ENCODE measurements around the gene GPR84. TPM values are rescaled to one million over a fixed set of nuclear protein-coding genes. Genes with fewer than 3 reads are reported as not detected.

Gene GPR84
- total RNA-seq, 1 donor from 2014 or later = not detected

DNA sequence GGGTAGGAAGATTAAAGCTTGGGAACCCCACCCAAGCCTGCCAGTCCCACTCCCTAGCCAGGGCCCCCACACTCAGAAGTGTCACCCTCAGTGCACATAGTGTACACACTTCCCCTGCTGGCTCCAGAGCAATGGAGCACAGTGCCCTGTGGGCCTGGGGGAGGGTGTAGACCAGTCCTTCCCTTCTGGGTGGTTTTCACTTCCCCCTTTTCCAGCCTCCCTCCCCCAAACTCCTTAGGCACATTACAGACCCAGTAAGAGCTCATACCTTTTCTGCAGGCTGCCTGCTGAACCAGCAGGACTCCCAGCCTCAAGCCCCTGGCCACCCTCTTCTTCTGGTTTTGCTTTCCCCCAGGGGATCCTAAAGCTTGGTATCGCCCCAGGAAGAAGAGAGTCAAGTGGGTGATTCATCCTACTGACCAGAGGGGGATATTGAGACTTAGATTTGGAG, 20.3 kb upstream of the GPR84 start, which contains the start of gene ZNF385A:
ZNF385A (minus strand) TSS at position 143 of the 451 bp plus-strand sequence. CDS start 219 bp downstream, outside the sequence.
- Mint-ChIP-seq H3K4me3 (peak within 1 kb of the TSS; percentile 66), H3K36me3 (ENCODE audit: low read depth) (no peaks in the 10 kb centered on the region), H3K27me3 (no peaks in the 10 kb centered on the region), H3K9me3 (no peaks in the 10 kb centered on the region), H3K27ac (peak within 1 kb of the TSS; percentile 79), H3K4me1 (peaks cover 73% of the 10 kb centered on the region)
- DNase-seq (peak; percentile 40), ATAC-seq (ENCODE audit: low read depth) (peak; percentile 79)
- TF ChIP-seq, protein P1, sequence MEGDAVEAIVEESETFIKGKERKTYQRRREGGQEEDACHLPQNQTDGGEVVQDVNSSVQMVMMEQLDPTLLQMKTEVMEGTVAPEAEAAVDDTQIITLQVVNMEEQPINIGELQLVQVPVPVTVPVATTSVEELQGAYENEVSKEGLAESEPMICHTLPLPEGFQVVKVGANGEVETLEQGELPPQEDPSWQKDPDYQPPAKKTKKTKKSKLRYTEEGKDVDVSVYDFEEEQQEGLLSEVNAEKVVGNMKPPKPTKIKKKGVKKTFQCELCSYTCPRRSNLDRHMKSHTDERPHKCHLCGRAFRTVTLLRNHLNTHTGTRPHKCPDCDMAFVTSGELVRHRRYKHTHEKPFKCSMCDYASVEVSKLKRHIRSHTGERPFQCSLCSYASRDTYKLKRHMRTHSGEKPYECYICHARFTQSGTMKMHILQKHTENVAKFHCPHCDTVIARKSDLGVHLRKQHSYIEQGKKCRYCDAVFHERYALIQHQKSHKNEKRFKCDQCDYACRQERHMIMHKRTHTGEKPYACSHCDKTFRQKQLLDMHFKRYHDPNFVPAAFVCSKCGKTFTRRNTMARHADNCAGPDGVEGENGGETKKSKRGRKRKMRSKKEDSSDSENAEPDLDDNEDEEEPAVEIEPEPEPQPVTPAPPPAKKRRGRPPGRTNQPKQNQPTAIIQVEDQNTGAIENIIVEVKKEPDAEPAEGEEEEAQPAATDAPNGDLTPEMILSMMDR (IDR thresholded peaks at IDR 0.05) = no peak
- intact Hi-C loops (cut with micrococcal nuclease) = loop anchor here (1.0 kb wide), 1 partner anchor 10 kb away; no protein-coding TSS in a partner anchor
- POLR2A ChIA-PET = interaction anchor here (1.3 kb wide), 1 partner anchor 26 kb away, joined by 5 read pairs; no protein-coding TSS in a partner anchor
- CTCF ChIA-PET = interaction anchor here (0.8 to 4.1 kb wide), 3 partner anchors 9 to 16 kb away, joined by 3 to 16 read pairs (median 4); no protein-coding TSS in a partner anchor

DNA sequence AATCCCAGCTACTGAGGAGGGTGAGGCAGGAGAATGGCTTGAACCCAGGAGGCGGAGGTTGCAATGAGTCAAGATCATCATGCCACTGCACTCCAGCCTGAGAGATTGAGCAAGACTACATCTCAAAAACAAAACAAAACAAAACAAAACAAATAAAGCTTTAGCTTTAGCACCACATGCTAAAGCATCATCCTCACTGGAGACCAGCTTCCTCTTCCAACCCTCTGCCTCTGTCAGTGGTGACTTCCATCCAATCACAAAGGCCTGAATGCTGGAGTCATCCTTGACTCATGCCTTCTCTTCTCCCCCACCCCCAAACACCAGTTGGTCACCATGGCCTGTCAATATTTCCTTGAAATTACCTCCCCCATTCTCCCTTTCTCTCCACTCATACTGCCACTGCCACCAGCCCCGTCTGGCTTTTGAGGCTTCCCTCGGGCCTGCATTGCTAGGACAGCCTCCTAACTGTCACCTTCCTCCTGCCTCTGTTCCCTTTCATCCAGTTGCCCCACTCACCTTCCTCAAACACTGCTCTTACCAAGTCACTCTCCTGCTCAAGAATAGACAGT, 18.8 kb upstream of the GPR84 start:
- Mint-ChIP-seq H3K4me3 (no peak overlapping the region), H3K27me3 (no peaks in the 10 kb centered on the region), H3K36me3 (ENCODE audit: low read depth) (no peaks in the 10 kb centered on the region), H3K4me1 (peaks cover 69% of the 10 kb centered on the region), H3K9me3 (no peaks in the 10 kb centered on the region), H3K27ac (peak overlapping the region; percentile 13)
- DNase-seq = no peak
- TF ChIP-seq, protein P1 (IDR thresholded peaks at IDR 0.05) = no peak
- ChIA-PET POLR2A (interaction anchor here (0.7 kb wide), 1 partner anchor 99 kb away, joined by 3 read pairs; no protein-coding TSS in a partner anchor), CTCF (interaction anchor here (5.9 kb wide), 1 partner anchor 17 kb away, joined by 30 read pairs; no protein-coding TSS in a partner anchor)
- intact Hi-C loops (cut with micrococcal nuclease) = no loop called here
- no peak for ATAC-seq (ENCODE audit: low read depth)

DNA sequence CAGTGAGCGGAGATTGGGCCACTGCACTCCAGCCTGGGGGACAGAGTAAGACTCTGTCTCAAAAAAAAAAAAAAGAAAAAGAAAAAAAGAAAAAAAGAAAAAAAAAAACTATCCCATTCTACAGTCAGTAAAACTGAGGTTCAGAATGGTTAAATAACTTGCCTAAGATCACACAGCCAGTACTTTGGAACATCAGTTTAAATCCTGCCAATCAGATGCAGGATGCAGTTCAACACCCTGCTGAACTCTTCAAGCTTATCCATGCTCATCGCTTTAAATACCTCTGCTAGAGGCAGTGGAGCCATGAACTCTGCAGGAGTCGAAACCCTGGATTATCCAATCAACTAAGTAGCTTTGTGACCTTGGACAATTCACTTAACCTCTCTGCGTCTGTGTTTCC, 16.9 kb upstream of the GPR84 start:
- ChIA-PET CTCF (interaction anchor here (1.3 to 5.9 kb wide), 5 partner anchors 9 to 165 kb away, joined by 3 to 30 read pairs (median 9); no protein-coding TSS in a partner anchor), POLR2A (interaction anchor here (0.6 to 0.7 kb wide), 4 partner anchors 46 to 166 kb away, joined by 3 to 5 read pairs (median 4); partner anchors contain the start of genes CBX5 and HNRNPA1)
- H3K36me3 Mint-ChIP-seq (ENCODE audit: low read depth) = no peaks in the 10 kb centered on the region
- no peaks in the 10 kb centered on the region for H3K9me3 Mint-ChIP-seq
- no peak overlapping the region for H3K4me3 Mint-ChIP-seq
- H3K27ac Mint-ChIP-seq = no peak overlapping the region
- TF ChIP-seq, protein P1 (IDR thresholded peaks at IDR 0.05) = no peak
- no peak for DNase-seq
- peaks cover 53% of the 10 kb centered on the region for H3K4me1 Mint-ChIP-seq
- no peaks in the 10 kb centered on the region for H3K27me3 Mint-ChIP-seq
- no peak for ATAC-seq (ENCODE audit: low read depth)
- intact Hi-C loops (cut with micrococcal nuclease) = no loop called here

DNA sequence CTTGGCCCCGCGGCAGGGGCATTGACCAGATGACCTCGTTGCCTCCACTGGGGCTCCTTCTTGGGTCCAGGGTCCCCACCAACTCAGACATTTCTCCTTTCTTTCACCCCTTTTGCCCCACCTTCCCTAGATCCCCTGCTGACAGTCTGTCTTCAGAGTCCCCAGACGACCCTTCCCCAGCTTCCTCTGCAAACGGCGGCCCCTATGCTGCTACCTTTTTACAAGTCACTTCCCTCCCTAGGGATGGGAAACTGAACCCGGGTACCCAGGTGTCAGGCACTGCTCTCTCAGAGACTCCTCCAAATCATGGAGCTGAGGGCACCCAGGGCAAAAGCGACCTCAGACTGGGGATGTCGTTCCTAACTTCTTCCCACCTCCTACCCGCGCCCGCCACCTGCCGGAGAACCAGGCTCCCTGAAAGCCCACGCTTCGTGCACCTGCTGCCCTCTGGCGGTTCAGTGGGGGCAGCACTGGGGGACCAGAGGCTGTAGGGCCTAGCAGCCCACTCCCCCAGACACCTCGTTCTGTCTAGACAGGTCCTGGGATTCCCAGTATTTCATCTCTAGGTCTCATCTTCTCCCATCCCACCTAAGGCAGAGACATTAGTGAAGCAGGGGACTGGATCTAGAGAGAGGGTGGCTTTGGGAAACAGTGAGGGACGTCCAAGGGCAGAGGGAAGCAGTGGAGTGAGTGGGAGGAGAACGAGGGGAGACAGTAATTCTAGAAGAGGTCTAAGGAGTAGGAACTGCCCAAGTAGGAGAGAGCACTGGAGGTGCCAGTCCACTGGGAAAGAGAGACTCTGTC, 15.3 kb upstream of the GPR84 start:
- DNase-seq (peak; percentile 84), ATAC-seq (ENCODE audit: low read depth) (peak; percentile 92)
- Mint-ChIP-seq H3K27ac (peak overlapping the region; percentile 24), H3K9me3 (no peaks in the 10 kb centered on the region), H3K36me3 (ENCODE audit: low read depth) (no peaks in the 10 kb centered on the region), H3K27me3 (no peaks in the 10 kb centered on the region), H3K4me1 (peaks cover 38% of the 10 kb centered on the region), H3K4me3 (peak overlapping the region; percentile 65)
- ChIA-PET POLR2A (interaction anchor here (0.5 to 1.7 kb wide), 4 partner anchors 9 to 99 kb away, joined by 3 to 9 read pairs (median 4); partner anchors contain the start of gene HNRNPA1), CTCF (interaction anchor here (0.9 to 5.9 kb wide), 21 partner anchors 8 to 165 kb away, joined by 3 to 30 read pairs (median 6); partner anchors contain the start of gene COPZ1)
- TF ChIP-seq, protein P1 (IDR thresholded peaks at IDR 0.05) = peak; percentile 99
- intact Hi-C loops (cut with micrococcal nuclease) = loop anchor here (1.0 kb wide), 3 partner anchors 11 to 159 kb away; no protein-coding TSS in a partner anchor
